BE2C (cell line): Measurements from ENCODE around the gene IGSF21.
A peak's percentile ranks its signal among the peaks of the same experiment; 100 is the strongest.

ENCODE experiments used
- DNase-seq: peaks from one replicate; pipeline ENCODE4 v3.0.0-alpha.2; 2020
- H3K27me3 ChIP-seq: fragments of 250-450 bp; sonication (Bioruptor Pico); 2 replicates; pipeline ENCODE4 v1.5.1; 2020; ENCODE audit warnings: mild to moderate bottlenecking
- H3K36me3 ChIP-seq: fragments of 250-450 bp; sonication (Bioruptor Pico); 2 replicates; pipeline ENCODE4 v1.5.1; 2020; ENCODE audit warnings: mild to moderate bottlenecking
- H3K4me1 ChIP-seq: fragments of 250-450 bp; sonication (Bioruptor Pico); 2 replicates; pipeline ENCODE4 v1.5.1; 2020
- H3K4me3 ChIP-seq: 2 replicates; pipeline ENCODE4 v1.5.1; 2011; ENCODE audit warnings: low read depth, low read length
- H3K9me3 ChIP-seq: fragments of 250-450 bp; sonication (Bioruptor Pico); 2 replicates; pipeline ENCODE4 v1.5.1; 2020
- TF ChIP-seq, protein P1 (sequence below): IDR thresholded peaks from 2 replicates; pipeline ENCODE4 v1.5.1; 2012; ENCODE audit warnings: mild to moderate bottlenecking, low read depth, low read length

Gene IGSF21

DNA sequence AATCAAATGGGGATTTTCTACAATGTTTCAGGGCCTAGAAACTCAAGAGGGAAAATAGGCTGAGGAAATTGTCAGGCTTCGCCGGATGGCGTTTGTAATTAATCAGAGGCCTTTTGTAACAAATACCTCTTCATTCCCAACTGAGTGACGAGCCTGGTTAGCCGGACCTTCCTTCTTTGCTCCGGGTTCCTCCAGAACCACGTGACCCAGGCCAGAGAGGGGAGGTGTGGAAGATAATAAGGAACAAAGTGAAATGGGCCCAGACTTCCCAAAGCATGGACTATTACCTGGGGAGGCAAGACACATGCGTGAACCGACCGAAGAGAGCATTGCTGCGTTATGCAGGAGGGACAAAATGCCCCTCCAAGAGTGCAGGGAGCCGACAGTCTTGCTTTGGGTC is 7.5 kb upstream of the IGSF21 start:
- H3K4me1 ChIP-seq: no peaks in the 10 kb centered on the region
- DNase-seq: no peak
- TF ChIP-seq, protein P1, sequence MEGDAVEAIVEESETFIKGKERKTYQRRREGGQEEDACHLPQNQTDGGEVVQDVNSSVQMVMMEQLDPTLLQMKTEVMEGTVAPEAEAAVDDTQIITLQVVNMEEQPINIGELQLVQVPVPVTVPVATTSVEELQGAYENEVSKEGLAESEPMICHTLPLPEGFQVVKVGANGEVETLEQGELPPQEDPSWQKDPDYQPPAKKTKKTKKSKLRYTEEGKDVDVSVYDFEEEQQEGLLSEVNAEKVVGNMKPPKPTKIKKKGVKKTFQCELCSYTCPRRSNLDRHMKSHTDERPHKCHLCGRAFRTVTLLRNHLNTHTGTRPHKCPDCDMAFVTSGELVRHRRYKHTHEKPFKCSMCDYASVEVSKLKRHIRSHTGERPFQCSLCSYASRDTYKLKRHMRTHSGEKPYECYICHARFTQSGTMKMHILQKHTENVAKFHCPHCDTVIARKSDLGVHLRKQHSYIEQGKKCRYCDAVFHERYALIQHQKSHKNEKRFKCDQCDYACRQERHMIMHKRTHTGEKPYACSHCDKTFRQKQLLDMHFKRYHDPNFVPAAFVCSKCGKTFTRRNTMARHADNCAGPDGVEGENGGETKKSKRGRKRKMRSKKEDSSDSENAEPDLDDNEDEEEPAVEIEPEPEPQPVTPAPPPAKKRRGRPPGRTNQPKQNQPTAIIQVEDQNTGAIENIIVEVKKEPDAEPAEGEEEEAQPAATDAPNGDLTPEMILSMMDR: no peak

DNA sequence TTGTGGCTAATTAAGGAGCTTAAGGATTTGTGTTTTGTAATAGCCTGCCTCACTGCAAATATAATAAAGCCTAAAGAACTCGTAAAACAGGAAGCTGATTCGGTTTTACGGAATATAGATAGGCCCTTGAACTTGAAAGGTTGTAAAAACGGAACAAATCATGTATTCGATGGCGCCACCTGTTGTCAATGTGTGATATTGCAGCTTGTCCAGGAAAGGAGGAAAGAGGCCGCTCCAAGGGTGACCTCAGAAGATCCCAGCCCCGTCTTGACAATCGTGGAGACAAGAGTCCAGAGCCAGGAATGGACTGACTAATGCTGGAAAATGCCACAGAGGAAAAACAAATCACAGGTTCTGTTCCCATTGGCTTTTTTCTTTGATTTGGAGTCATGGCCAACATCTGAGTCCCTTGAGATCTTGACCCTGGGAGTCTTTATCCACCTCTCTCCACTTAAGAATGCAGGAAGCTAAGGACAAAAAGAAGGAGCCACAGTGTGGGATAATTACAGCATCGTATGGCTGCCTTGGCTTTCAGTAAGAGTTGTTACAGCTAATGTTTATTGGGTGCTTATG is 7.0 kb upstream of the IGSF21 start:
- DNase-seq: no peak
- Histone ChIP-seq H3K36me3 (no peaks in the 10 kb centered on the region), H3K9me3 (no peaks in the 10 kb centered on the region), H3K4me3 (no peak overlapping the region), H3K27me3 (no peaks in the 10 kb centered on the region), H3K4me1 (no peaks in the 10 kb centered on the region)
- TF ChIP-seq, protein P1: peak; percentile 65

More for the DNA sequence above, 7.5 kb upstream of the IGSF21 start:
- Histone ChIP-seq H3K9me3 (no peaks in the 10 kb centered on the region), H3K36me3 (no peaks in the 10 kb centered on the region), H3K4me3 (no peak overlapping the region), H3K27me3 (no peaks in the 10 kb centered on the region)

DNA sequence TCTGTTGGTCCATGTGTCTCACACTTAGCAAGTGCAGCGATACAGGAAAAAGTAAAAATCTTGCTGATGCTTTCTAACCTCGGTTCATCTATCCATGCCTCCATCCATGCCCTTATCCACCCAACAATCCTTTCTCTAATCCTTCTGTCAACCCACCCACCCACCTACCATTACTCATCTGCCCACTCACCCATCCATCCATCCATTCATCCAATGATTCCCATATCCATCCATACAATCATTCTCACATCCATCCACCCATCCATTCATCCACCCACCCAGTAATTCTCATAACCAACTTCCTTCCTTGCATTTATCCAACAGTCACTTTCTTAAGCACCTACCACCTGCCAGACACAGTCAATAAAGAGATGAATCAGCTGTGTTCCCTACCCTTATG is 6.1 kb upstream of the IGSF21 start:
- Histone ChIP-seq H3K27me3 (0 out of 2 replicates have a peak, but pooled peaks cover under 1% of the 10 kb centered on the region), H3K4me1 (no peaks in the 10 kb centered on the region), H3K36me3 (no peaks in the 10 kb centered on the region), H3K9me3 (no peaks in the 10 kb centered on the region), H3K4me3 (no peak overlapping the region)
- DNase-seq: no peak
- TF ChIP-seq, protein P1: no peak

DNA sequence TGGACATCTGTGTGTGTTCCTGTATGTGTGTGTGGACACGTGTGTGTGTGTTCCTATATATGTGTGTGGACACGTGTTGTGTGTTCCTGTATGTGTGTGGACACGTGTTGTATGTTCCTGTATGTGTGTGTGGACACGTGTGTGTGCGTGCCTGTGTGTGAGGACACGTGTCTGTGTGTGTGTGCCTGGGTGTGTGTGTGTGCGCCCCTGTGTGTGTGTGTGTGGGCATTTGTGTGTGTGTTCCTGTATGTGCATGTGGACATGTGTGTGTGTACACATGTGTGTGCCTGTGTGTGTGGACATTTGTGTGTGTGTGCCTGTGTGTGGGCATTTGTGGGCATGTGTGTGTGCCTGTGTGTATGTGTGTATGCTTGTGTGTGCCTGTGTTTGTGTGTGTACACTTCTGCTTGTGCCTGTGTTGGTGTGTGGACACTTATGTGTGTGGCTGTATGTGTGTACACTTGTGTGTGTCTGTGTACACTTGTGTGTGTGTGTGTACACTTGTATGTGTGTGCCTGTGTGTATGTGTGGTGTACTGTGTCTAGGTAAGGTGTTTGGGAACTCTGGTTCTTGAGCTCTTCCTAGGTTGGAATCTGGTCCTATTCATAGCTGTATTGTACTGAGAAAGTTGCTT is 3.7 kb upstream of the IGSF21 start:
- no peaks in the 10 kb centered on the region for H3K4me1 ChIP-seq
- no peaks in the 10 kb centered on the region for H3K36me3 ChIP-seq
- no peaks in the 10 kb centered on the region for H3K9me3 ChIP-seq
- TF ChIP-seq, protein P1: no peak
- no peak for DNase-seq
- H3K4me3 ChIP-seq: no peak overlapping the region
- H3K27me3 ChIP-seq: peaks cover 22% of the 10 kb centered on the region

DNA sequence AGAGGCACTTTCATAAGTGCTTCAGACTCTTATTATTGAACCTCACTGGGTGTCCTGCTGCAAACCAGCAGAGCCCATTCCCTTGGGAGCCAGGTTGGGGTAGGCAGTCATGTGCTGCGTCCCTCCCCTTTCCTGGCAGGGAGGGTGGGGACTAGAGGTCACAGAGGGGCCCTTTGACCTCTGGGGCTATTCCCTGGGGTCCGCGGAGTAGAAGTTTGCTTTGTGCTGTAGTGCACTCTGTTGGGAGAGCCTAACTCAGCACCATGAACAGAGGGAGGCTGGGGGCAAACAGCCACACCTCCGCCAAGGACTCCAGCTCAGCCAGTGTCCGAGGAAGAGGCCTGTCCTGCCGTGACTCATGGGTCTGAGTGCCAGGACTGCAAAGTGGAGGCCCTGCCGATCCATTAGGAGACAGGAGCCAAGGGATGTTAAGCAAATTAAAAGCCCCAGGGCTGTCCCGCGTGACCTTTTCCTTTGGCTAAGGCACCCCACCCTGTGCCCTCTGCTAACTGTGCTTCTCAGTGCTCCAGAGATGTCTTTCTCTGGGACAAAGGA is 3.0 kb upstream of the IGSF21 start:
- TF ChIP-seq, protein P1: no peak

DNA sequence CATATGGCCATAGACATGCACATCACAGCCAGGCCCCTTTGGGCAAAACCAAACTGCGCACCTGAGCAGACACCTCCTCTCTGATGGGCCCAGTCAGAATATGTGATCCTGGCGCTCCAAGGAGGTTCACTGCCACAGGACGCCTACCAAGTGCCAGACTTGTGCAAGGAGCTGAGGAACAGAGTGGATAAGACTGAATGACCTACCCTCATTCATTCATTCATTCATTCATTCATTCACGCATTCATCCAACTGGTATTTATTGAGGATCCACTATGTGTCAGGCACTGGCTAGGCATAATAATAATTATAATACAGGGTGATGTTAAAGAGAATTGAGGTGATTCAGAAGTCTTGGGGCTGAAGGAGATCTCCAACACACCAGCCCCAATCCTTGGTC is 2.4 kb upstream of the IGSF21 start:
- no peak overlapping the region for H3K4me3 ChIP-seq
- H3K4me1 ChIP-seq: no peaks in the 10 kb centered on the region
- TF ChIP-seq, protein P1: no peak
- no peaks in the 10 kb centered on the region for H3K9me3 ChIP-seq
- peaks cover 35% of the 10 kb centered on the region for H3K27me3 ChIP-seq
- DNase-seq: no peak
- no peaks in the 10 kb centered on the region for H3K36me3 ChIP-seq

More for the DNA sequence above, 3.0 kb upstream of the IGSF21 start:
- DNase-seq: no peak
- Histone ChIP-seq H3K4me3 (no peak overlapping the region), H3K27me3 (peaks cover 29% of the 10 kb centered on the region), H3K36me3 (no peaks in the 10 kb centered on the region), H3K4me1 (no peaks in the 10 kb centered on the region), H3K9me3 (no peaks in the 10 kb centered on the region)
